GM12873 (cell line): Measurements from ENCODE around the gene RANBP3L.

Experiments used
- CTCF ChIP-seq: IDR thresholded peaks from 2 replicates; pipeline ENCODE4 v1.5.1; 2012; ENCODE audit warnings: low read depth, mild to moderate bottlenecking, moderate library complexity, low read length, control low read depth; ENCODE audit not compliant: insufficient read depth; ENCODE audit errors: missing control alignments

RANBP3L gene

GRCh38 chr5:36227046-36227445 is 74.7 kb downstream of the RANBP3L start:
- TF ChIP-seq CTCF: no peak

- no peak for TF ChIP-seq CTCF
Observed at GRCh38 chr5:36222620-36223019, 79.1 kb downstream of the RANBP3L start.

GRCh38 chr5:36217988-36218387 is 83.7 kb downstream of the RANBP3L start:
- no peak for TF ChIP-seq CTCF

GRCh38 chr5:36217567-36217966 is 84.1 kb downstream of the RANBP3L start:
- TF ChIP-seq CTCF: no peak

GRCh38 chr5:36215910-36216309 is 85.8 kb downstream of the RANBP3L start:
- TF ChIP-seq CTCF: no peak

- no peak for TF ChIP-seq CTCF
Observed at GRCh38 chr5:36214436-36214835, 87.3 kb downstream of the RANBP3L start.

- no peak for TF ChIP-seq CTCF
Observed at GRCh38 chr5:36209664-36210063, 92.0 kb downstream of the RANBP3L start.
